Measurements from ENCODE around the gene SDK1.

Gene SDK1

DNA sequence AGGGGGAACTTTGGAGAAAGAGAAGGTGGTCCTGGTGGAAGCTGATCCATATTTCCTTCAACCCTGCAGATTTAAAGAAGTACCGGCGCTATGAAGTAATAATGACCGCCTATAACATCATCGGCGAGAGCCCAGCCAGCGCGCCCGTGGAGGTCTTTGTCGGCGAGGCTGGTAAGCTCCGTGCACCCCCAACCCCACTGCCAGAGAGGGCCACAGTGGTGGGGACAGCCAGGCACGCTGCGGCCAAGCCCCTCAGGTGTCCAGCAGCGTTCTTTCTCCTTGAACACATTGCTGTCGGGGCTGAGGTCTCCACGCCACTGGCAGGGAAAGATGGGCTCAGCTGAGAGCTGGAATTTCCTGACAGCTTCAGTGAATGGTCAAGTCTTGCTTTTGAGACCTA is 877.4 kb downstream of the SDK1 start:
- TF ChIP-seq CTCF (conservative IDR thresholded peaks at IDR 0.05; ENCODE audit: low read depth, low read length): no peak
- no peak for DNase-seq (ENCODE audit: low read depth)

GRCh38 chr7:4178916-4179687 is 878.0 kb downstream of the SDK1 start:
- no peak for DNase-seq (ENCODE audit: low read depth)
- TF ChIP-seq CTCF (conservative IDR thresholded peaks at IDR 0.05; ENCODE audit: low read depth, low read length): no peak
- no peak overlapping the region for H3K4me3 ChIP-seq (ENCODE audit: low read depth, low read length)

More for the DNA sequence above, 877.4 kb downstream of the SDK1 start:
- no peak overlapping the region for H3K4me3 ChIP-seq (ENCODE audit: low read depth, low read length)

DNA sequence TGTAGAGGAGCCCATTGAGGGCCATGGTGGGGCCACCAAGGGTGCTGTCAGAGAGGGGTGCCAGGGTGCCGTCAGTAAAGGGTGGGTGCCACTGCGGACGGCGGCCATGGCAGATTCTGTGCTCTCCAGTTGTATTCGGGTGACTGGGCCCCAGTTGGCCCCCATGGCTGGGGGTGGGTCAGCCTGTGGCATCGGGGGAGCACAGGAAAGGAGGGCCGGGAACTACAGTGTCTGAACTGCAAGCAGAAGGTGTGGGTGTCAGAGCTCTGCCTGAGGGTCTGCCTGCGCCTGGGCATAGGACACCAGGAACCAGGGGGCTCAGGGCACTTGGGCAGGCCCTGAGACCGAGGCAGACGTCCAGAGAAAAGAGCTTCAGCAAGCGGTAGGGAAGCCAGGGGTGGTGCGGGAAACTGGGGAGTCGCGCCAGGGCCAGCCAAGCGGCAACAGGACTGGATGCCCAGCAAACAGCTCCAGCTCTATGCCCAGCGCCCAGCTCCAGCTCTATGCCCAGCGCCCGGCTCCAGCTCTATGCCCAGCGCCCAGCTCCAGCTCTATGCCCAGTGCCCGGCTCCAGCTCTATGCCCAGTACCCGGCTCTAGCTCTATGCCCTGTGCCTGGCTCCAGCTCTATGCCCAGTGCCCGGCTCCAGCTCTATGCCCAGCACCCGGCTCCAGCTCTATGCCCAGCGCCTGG is 878.8 kb downstream of the SDK1 start:
- no peak overlapping the region for H3K4me3 ChIP-seq (ENCODE audit: low read depth, low read length)
- no peak for DNase-seq (ENCODE audit: low read depth)
- no peak for TF ChIP-seq CTCF (conservative IDR thresholded peaks at IDR 0.05; ENCODE audit: low read depth, low read length)

GRCh38 chr7:4181446-4181845 is 880.4 kb downstream of the SDK1 start:
- no peak overlapping the region for H3K4me3 ChIP-seq (ENCODE audit: low read depth, low read length)
- DNase-seq (ENCODE audit: low read depth): no peak
- TF ChIP-seq CTCF (conservative IDR thresholded peaks at IDR 0.05; ENCODE audit: low read depth, low read length): no peak

- no peak for DNase-seq (ENCODE audit: low read depth)
- H3K4me3 ChIP-seq (ENCODE audit: low read depth, low read length): no peak overlapping the region
- TF ChIP-seq CTCF (conservative IDR thresholded peaks at IDR 0.05; ENCODE audit: low read depth, low read length): no peak
Observed at GRCh38 chr7:4182605-4183300, 881.7 kb downstream of the SDK1 start.

GRCh38 chr7:4184653-4185052 is 883.6 kb downstream of the SDK1 start:
- TF ChIP-seq CTCF (conservative IDR thresholded peaks at IDR 0.05; ENCODE audit: low read depth, low read length): no peak
- H3K4me3 ChIP-seq (ENCODE audit: low read depth, low read length): no peak overlapping the region
- no peak for DNase-seq (ENCODE audit: low read depth)

Data from choroid plexus epithelial cell (primary cell).